SJSA1 (cell line): Measurements from ENCODE around the gene NMT1. TPM values are rescaled to one million over a fixed set of nuclear protein-coding genes. Genes with fewer than 3 reads are reported as not detected.

Experiments
- DNase-seq, 2 experiments: peaks; one replicate each; pipeline ENCODE4 v3.0.0-alpha.2; 2015 to 2020; ENCODE audit warnings: low spot score in 2 of 2, low read depth in 1 of 2
- H3K27ac ChIP-seq: fragments of 250-450 bp; sonication (Bioruptor Pico); 2 replicates; pipeline ENCODE4 v1.5.1; 2020; ENCODE audit warnings: mild to moderate bottlenecking, moderate library complexity
- H3K27me3 ChIP-seq: fragments of 250-450 bp; sonication (Bioruptor Pico); replicated peaks from 2 replicates; pipeline ENCODE4 v1.5.1; 2020; ENCODE audit warnings: mild to moderate bottlenecking, moderate library complexity
- H3K36me3 ChIP-seq: fragments of 250-450 bp; sonication (Bioruptor Pico); 2 replicates; pipeline ENCODE4 v1.5.1; 2020; ENCODE audit warnings: mild to moderate bottlenecking
- H3K4me1 ChIP-seq: fragments of 250-450 bp; sonication (Bioruptor Pico); replicated peaks from 2 replicates; pipeline ENCODE4 v1.6.1; 2021; ENCODE audit warnings: mild to moderate bottlenecking
- H3K4me3 ChIP-seq: fragments of 250-450 bp; sonication (Bioruptor Pico); 2 replicates; pipeline ENCODE4 v1.5.1; 2020; ENCODE audit warnings: mild to moderate bottlenecking
- H3K9me3 ChIP-seq: fragments of 250-450 bp; sonication (Bioruptor Pico); replicated peaks from 2 replicates; pipeline ENCODE4 v1.5.1; 2020; ENCODE audit warnings: mild to moderate bottlenecking
- total RNA-seq: library from RNA; depleted of rRNA; stranded (reverse); fragments of >200 nt; shearing (Covaris generic); gene quantifications from 2 replicates; pipeline ENCODE4 v1.2.3, GENCODE V29; 2014; rRNA removed

The NMT1 gene
- 126 and 144 TPM in 2 replicates for total RNA-seq

- H3K27ac ChIP-seq: peak within 1 kb of the TSS; percentile 83
- DNase-seq: peak; percentile 100
- peaks cover 16% of the 10 kb centered on the region for H3K4me1 ChIP-seq
- H3K36me3 ChIP-seq: peaks cover 20% of the 10 kb centered on the region
- no peaks in the 10 kb centered on the region for H3K27me3 ChIP-seq
- peak within 1 kb of the TSS; percentile 66 for H3K4me3 ChIP-seq
- H3K9me3 ChIP-seq: no peaks in the 10 kb centered on the region
Measured at GRCh38 chr17:45060797-45061605, at the start of gene NMT1. Gene NMT1, plus strand, starts transcription at chr17:45061317. Its CDS starts 13 bp downstream, at chr17:45061330.

GRCh38 chr17:45011767-45012166, 49.4 kb upstream of the NMT1 start:
- Histone ChIP-seq H3K36me3 (no peaks in the 10 kb centered on the region), H3K27ac (no peak overlapping the region), H3K9me3 (no peaks in the 10 kb centered on the region), H3K27me3 (no peaks in the 10 kb centered on the region), H3K4me1 (no peaks in the 10 kb centered on the region), H3K4me3 (no peak overlapping the region)
- no peak for DNase-seq

- H3K27ac ChIP-seq: no peak overlapping the region
- no peaks in the 10 kb centered on the region for H3K27me3 ChIP-seq
- no peak for DNase-seq
- no peak overlapping the region for H3K4me3 ChIP-seq
- H3K9me3 ChIP-seq: no peaks in the 10 kb centered on the region
- no peaks in the 10 kb centered on the region for H3K36me3 ChIP-seq
- H3K4me1 ChIP-seq: peaks cover 2% of the 10 kb centered on the region
Measured at GRCh38 chr17:45013021-45013997, 47.8 kb upstream of the NMT1 start.

GRCh38 chr17:45016237-45016636, 44.9 kb upstream of the NMT1 start:
- Histone ChIP-seq H3K27me3 (no peaks in the 10 kb centered on the region), H3K4me1 (peaks cover 16% of the 10 kb centered on the region), H3K36me3 (peaks cover 3% of the 10 kb centered on the region), H3K9me3 (0 out of 2 replicates have a peak, but pooled peaks cover 3% of the 10 kb centered on the region), H3K4me3 (no peak overlapping the region), H3K27ac (no peak overlapping the region)
- no peak for DNase-seq

- no peak for DNase-seq
- 0 out of 2 replicates have a peak, but pooled peaks cover 3% of the 10 kb centered on the region for H3K9me3 ChIP-seq
- no peak overlapping the region for H3K27ac ChIP-seq
- peaks cover 8% of the 10 kb centered on the region for H3K36me3 ChIP-seq
- peaks cover 19% of the 10 kb centered on the region for H3K4me1 ChIP-seq
- no peak overlapping the region for H3K4me3 ChIP-seq
- H3K27me3 ChIP-seq: no peaks in the 10 kb centered on the region
Measured at GRCh38 chr17:45016823-45017222, 44.3 kb upstream of the NMT1 start.

- 0 out of 2 replicates have a peak, but pooled peaks cover 3% of the 10 kb centered on the region for H3K9me3 ChIP-seq
- no peak for DNase-seq
- no peaks in the 10 kb centered on the region for H3K27me3 ChIP-seq
- no peak overlapping the region; the same call in 1 of the 2 replicates for H3K27ac ChIP-seq
- H3K4me1 ChIP-seq: peaks cover 24% of the 10 kb centered on the region
- H3K36me3 ChIP-seq: peaks cover 15% of the 10 kb centered on the region
- peak overlapping the region; percentile 48 for H3K4me3 ChIP-seq
Measured at GRCh38 chr17:45018514-45018847, 42.6 kb upstream of the NMT1 start.

- no peaks in the 10 kb centered on the region for H3K27me3 ChIP-seq
- peaks cover 15% of the 10 kb centered on the region for H3K36me3 ChIP-seq
- peak in 1 of 2 experiments; percentile 65 for DNase-seq
- H3K27ac ChIP-seq: peak overlapping the region; percentile 18; the same call in 1 of the 2 replicates
- peaks cover 24% of the 10 kb centered on the region for H3K4me1 ChIP-seq
- H3K9me3 ChIP-seq: 0 out of 2 replicates have a peak, but pooled peaks cover 3% of the 10 kb centered on the region
- H3K4me3 ChIP-seq: peak overlapping the region; percentile 48
Measured at GRCh38 chr17:45018848-45019711, 42.0 kb upstream of the NMT1 start.

- Histone ChIP-seq H3K4me3 (no peak overlapping the region), H3K4me1 (peaks cover 24% of the 10 kb centered on the region), H3K36me3 (peaks cover 21% of the 10 kb centered on the region), H3K9me3 (0 out of 2 replicates have a peak, but pooled peaks cover 3% of the 10 kb centered on the region), H3K27me3 (no peaks in the 10 kb centered on the region), H3K27ac (no peak overlapping the region)
- DNase-seq: no peak
Measured at GRCh38 chr17:45020354-45021138, 40.6 kb upstream of the NMT1 start.

GRCh38 chr17:45021607-45022287, 39.4 kb upstream of the NMT1 start:
- DNase-seq: peak; percentile 52 to 70
- Histone ChIP-seq H3K27ac (no peak overlapping the region), H3K4me1 (peaks cover 24% of the 10 kb centered on the region), H3K27me3 (no peaks in the 10 kb centered on the region), H3K4me3 (no peak overlapping the region; the same call in 1 of the 2 replicates), H3K36me3 (peaks cover 27% of the 10 kb centered on the region), H3K9me3 (0 out of 2 replicates have a peak, but pooled peaks cover 3% of the 10 kb centered on the region)

GRCh38 chr17:45022288-45022648, 38.8 kb upstream of the NMT1 start:
- Histone ChIP-seq H3K9me3 (0 out of 2 replicates have a peak, but pooled peaks cover 3% of the 10 kb centered on the region), H3K27ac (no peak overlapping the region), H3K4me1 (peaks cover 24% of the 10 kb centered on the region), H3K36me3 (peaks cover 32% of the 10 kb centered on the region), H3K4me3 (no peak overlapping the region), H3K27me3 (no peaks in the 10 kb centered on the region)
- peak in 1 of 2 experiments; percentile 41 for DNase-seq

GRCh38 chr17:45022655-45023339, 38.3 kb upstream of the NMT1 start:
- Histone ChIP-seq H3K27me3 (no peaks in the 10 kb centered on the region), H3K9me3 (0 out of 2 replicates have a peak, but pooled peaks cover 3% of the 10 kb centered on the region), H3K36me3 (peaks cover 34% of the 10 kb centered on the region), H3K4me3 (no peak overlapping the region), H3K27ac (no peak overlapping the region), H3K4me1 (peaks cover 24% of the 10 kb centered on the region)
- no peak for DNase-seq
